ENCODE results near the gene ENTPD7. TPM values are rescaled to one million over a fixed set of nuclear protein-coding genes. Genes with fewer than 3 reads are reported as not detected.
A peak's percentile ranks its signal among the peaks of the same experiment; 100 is the strongest.

Gene ENTPD7
- total RNA-seq, 2 experiments from 2014 or later: 5.8 to 5.9 TPM

GRCh38 chr10:99656199-99657064 lies 2.9 kb upstream of the ENTPD7 start:
- POLR2A ChIA-PET: no interaction called here
- no peak overlapping the region for H3K27ac Mint-ChIP-seq
- H3K9me3 Mint-ChIP-seq: no peaks in the 10 kb centered on the region
- DNase-seq: no peak
- no peak overlapping the region for H3K4me3 Mint-ChIP-seq
- peaks cover 21% of the 10 kb centered on the region for H3K4me1 Mint-ChIP-seq
- H3K36me3 Mint-ChIP-seq (ENCODE audit: low read depth): no peaks in the 10 kb centered on the region
- peaks cover 27% of the 10 kb centered on the region for H3K27me3 Mint-ChIP-seq
- CTCF ChIA-PET: interaction anchor here (1.0 kb wide), 1 partner anchor 31 kb away, joined by 3 read pairs; no protein-coding TSS in a partner anchor

- CTCF ChIA-PET: interaction anchor here (1.6 kb wide), 1 partner anchor 10 kb away, joined by 3 read pairs; no protein-coding TSS in a partner anchor
- Mint-ChIP-seq H3K4me3 (peak overlapping the region; percentile 78), H3K27me3 (peaks cover 24% of the 10 kb centered on the region), H3K9me3 (no peaks in the 10 kb centered on the region), H3K27ac (peak overlapping the region; percentile 85), H3K36me3 (ENCODE audit: low read depth) (no peaks in the 10 kb centered on the region), H3K4me1 (peaks cover 22% of the 10 kb centered on the region)
- POLR2A ChIA-PET: interaction anchor here (0.8 to 1.0 kb wide), 2 partner anchors 38 to 74 kb away, joined by 3 read pairs; partner anchors contain the start of gene SLC25A28
- DNase-seq: peak; percentile 34
Observed at GRCh38 chr10:99658622-99659030, 683 bp upstream of the ENTPD7 start.

DNA sequence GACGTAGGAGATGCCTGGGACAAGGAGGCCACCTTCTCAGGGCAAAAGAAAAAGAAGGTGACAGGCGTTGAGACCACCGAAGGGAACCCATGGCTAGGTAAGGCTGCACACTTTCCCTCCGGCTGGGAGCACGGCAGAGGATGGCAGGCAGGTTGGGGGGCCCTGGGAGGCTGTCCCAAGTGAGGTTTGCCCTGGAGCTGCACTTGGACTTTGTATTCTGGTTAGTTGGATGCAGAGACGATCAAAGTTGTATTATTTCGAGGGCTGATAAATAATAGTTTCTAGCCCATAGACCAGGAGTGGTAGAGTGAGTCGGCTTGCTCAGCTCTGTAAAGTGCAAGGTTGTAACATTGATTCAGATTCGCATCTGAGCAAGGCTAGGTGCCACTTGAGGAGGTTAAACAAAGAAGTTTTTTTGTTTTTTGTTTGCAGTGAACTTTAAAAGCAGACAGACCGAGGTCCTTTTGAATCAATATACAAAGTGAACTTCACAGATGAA lies 608 bp downstream of the ENTPD7 start:
- DNase-seq: no peak
- Mint-ChIP-seq H3K4me3 (peak overlapping the region; percentile 78), H3K27ac (peak overlapping the region; percentile 85), H3K4me1 (peaks cover 22% of the 10 kb centered on the region), H3K27me3 (peaks cover 21% of the 10 kb centered on the region), H3K36me3 (ENCODE audit: low read depth) (peaks cover 2% of the 10 kb centered on the region), H3K9me3 (no peaks in the 10 kb centered on the region)
- POLR2A ChIA-PET: no interaction called here
- CTCF ChIA-PET: interaction anchor here (1.0 to 1.6 kb wide), 3 partner anchors 11 to 42 kb away, joined by 3 read pairs; no protein-coding TSS in a partner anchor

GRCh38 chr10:99660662-99661376 lies 1.5 kb downstream of the ENTPD7 start:
- ChIA-PET CTCF (no interaction called here), POLR2A (no interaction called here)
- H3K4me3 Mint-ChIP-seq: no peak overlapping the region
- DNase-seq: no peak
- H3K27me3 Mint-ChIP-seq: peaks cover 18% of the 10 kb centered on the region
- no peak overlapping the region for H3K27ac Mint-ChIP-seq
- H3K9me3 Mint-ChIP-seq: no peaks in the 10 kb centered on the region
- peaks cover 22% of the 10 kb centered on the region for H3K4me1 Mint-ChIP-seq
- peaks cover 2% of the 10 kb centered on the region for H3K36me3 Mint-ChIP-seq (ENCODE audit: low read depth)

- Mint-ChIP-seq H3K9me3 (no peaks in the 10 kb centered on the region), H3K4me1 (peaks cover 22% of the 10 kb centered on the region), H3K27ac (no peak overlapping the region), H3K36me3 (ENCODE audit: low read depth) (peaks cover 2% of the 10 kb centered on the region), H3K4me3 (no peak overlapping the region), H3K27me3 (peaks cover 12% of the 10 kb centered on the region)
- ChIA-PET CTCF (no interaction called here), POLR2A (no interaction called here)
- no peak for DNase-seq
Observed at GRCh38 chr10:99661377-99661763, 2.1 kb downstream of the ENTPD7 start.

DNA sequence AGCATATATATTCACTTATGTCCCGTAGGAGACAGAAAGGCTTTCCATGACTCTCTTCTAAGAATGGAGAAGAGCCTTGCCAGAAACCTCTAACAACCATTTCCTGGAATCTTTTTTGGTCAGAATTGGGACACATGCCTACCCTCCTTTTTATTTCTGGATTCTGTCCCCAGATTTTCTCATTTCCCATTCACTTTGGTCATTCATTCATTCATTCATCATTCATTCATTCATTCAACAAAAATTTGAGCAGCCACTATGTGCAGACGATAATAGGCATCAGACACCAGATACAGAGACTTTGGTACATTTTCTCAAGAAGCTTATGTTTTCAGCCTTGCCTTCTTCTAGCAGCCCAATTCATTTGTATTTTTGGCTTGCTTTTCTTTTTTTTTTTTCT lies 6.0 kb downstream of the ENTPD7 start:
- Mint-ChIP-seq H3K4me1 (peaks cover 3% of the 10 kb centered on the region), H3K9me3 (no peaks in the 10 kb centered on the region), H3K4me3 (no peak overlapping the region), H3K36me3 (ENCODE audit: low read depth) (peaks cover 3% of the 10 kb centered on the region), H3K27me3 (no peaks in the 10 kb centered on the region), H3K27ac (no peak overlapping the region)
- DNase-seq: no peak
- ChIA-PET CTCF (interaction anchor here (0.6 kb wide), 2 partner anchors 116 to 1910 kb away, joined by 4 read pairs; no protein-coding TSS in a partner anchor), POLR2A (no interaction called here)

DNA sequence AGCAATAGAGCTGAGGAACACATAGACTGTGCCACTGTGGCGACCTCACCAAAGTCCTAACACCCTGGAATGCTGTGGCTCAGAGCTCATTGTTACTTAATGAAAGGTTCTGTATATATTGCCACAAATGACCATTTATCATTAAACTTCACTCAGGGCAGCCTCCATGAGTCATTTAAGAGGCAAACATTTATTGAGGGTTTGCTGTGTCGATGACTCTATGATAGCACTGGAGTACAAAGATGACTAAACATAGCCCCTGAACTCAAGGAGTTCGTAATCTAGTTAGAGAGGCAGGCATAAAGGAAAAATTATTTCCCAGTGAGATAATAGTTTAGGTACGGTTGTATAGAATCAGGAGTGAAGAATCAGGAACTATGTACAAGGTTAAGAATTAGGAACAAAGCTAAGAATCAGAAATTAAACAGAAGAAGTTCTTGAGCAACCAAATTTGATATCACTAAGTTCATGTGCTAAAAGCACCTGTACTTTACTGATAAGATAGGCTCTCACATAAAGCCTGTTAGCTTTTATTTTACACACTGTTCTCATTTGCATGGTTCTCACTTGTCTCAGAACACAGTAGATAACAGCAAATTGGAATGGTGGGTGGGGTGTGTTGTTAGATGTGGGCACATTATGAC lies 7.9 kb downstream of the ENTPD7 start:
- Mint-ChIP-seq H3K36me3 (ENCODE audit: low read depth) (peaks cover 3% of the 10 kb centered on the region), H3K27ac (no peak overlapping the region), H3K4me1 (no peaks in the 10 kb centered on the region), H3K4me3 (no peak overlapping the region), H3K9me3 (no peaks in the 10 kb centered on the region), H3K27me3 (no peaks in the 10 kb centered on the region)
- DNase-seq: no peak
- ChIA-PET CTCF (interaction anchor here (1.4 kb wide), 1 partner anchor 37 kb away, joined by 3 read pairs; no protein-coding TSS in a partner anchor), POLR2A (no interaction called here)

DNA sequence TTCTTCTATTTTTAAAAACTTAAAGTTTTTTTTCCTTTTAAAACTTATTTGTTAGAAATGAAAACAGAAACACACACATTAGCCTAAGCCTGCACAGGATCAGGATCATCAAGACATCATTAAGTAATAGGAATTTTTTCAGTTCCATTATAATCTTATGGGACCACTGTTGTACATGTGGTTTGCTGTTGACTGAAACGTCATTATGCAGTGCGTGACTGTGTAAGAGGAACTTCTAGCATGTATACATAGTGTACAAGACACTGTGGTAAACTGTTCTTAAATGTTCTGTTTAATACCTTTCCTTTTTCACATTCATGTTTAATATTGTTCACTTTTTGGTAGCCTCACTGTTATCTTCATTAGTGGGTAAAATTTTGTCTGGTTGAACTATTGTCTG lies 12.1 kb downstream of the ENTPD7 start:
- H3K4me3 Mint-ChIP-seq: no peak overlapping the region
- ChIA-PET POLR2A (no interaction called here), CTCF (interaction anchor here (0.7 kb wide), 1 partner anchor 531 kb away, joined by 3 read pairs; no protein-coding TSS in a partner anchor)
- DNase-seq: no peak
- no peaks in the 10 kb centered on the region for H3K9me3 Mint-ChIP-seq
- peaks cover under 1% of the 10 kb centered on the region for H3K36me3 Mint-ChIP-seq (ENCODE audit: low read depth)
- no peak overlapping the region for H3K27ac Mint-ChIP-seq
- peaks cover 2% of the 10 kb centered on the region for H3K4me1 Mint-ChIP-seq
- H3K27me3 Mint-ChIP-seq: no peaks in the 10 kb centered on the region

DNA sequence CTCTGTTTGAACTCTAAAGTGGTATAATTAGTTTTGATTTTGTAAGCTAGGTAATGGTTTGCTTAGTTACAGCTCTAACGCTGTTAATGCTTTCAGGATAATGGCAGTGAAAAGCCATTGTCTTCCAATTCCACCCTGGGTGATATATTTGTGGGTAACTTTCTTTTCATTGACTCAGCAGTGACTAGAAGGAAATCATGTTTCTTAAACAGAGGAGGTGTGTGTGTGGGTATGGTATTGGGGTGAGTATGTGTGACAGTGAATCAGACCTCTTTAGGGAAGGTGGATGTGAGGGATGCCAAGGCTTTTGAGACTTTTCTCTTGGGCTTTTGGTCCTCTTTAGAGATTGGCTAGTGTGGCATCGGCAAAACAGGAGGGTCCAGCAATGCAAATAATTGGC lies 13.6 kb downstream of the ENTPD7 start:
- POLR2A ChIA-PET: no interaction called here
- Mint-ChIP-seq H3K27me3 (no peaks in the 10 kb centered on the region), H3K27ac (no peak overlapping the region), H3K4me3 (no peak overlapping the region), H3K36me3 (ENCODE audit: low read depth) (no peaks in the 10 kb centered on the region), H3K9me3 (no peaks in the 10 kb centered on the region), H3K4me1 (peaks cover 8% of the 10 kb centered on the region)
- no peak for DNase-seq
- CTCF ChIA-PET: no interaction called here

GRCh38 chr10:99673492-99673891 lies 14.2 kb downstream of the ENTPD7 start:
- H3K27me3 Mint-ChIP-seq: no peaks in the 10 kb centered on the region
- H3K9me3 Mint-ChIP-seq: no peaks in the 10 kb centered on the region
- POLR2A ChIA-PET: no interaction called here
- no peak overlapping the region for H3K4me3 Mint-ChIP-seq
- no peak for DNase-seq
- peaks cover 8% of the 10 kb centered on the region for H3K4me1 Mint-ChIP-seq
- CTCF ChIA-PET: no interaction called here
- H3K27ac Mint-ChIP-seq: no peak overlapping the region
- H3K36me3 Mint-ChIP-seq (ENCODE audit: low read depth): no peaks in the 10 kb centered on the region

GRCh38 chr10:99674762-99675161 lies 15.5 kb downstream of the ENTPD7 start:
- CTCF ChIA-PET: no interaction called here
- H3K27ac Mint-ChIP-seq: no peak overlapping the region
- no peaks in the 10 kb centered on the region for H3K27me3 Mint-ChIP-seq
- no peaks in the 10 kb centered on the region for H3K36me3 Mint-ChIP-seq (ENCODE audit: low read depth)
- no peak for DNase-seq
- H3K4me3 Mint-ChIP-seq: no peak overlapping the region
- H3K4me1 Mint-ChIP-seq: peaks cover 8% of the 10 kb centered on the region
- POLR2A ChIA-PET: no interaction called here
- H3K9me3 Mint-ChIP-seq: no peaks in the 10 kb centered on the region

DNA sequence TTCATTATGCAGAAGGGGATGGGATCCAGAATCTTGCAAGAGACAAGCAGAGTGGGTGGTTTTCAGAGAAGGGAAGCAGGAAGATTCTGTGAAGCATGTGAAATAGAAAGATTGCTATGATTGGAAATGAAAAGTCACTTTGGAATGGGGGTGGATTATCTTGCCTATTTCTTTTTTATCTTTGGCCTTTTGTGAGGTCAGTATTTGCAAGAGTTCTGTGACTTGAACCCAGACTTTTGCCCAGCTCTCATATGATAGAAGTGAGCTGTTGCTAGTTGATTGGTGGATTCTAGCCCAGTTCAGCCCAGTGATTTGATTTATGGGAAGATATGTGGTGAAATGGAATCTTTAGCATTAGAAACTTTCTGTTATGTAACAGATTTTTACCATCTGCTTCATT lies 17.1 kb downstream of the ENTPD7 start:
- no peak overlapping the region for H3K4me3 Mint-ChIP-seq
- POLR2A ChIA-PET: no interaction called here

DNA sequence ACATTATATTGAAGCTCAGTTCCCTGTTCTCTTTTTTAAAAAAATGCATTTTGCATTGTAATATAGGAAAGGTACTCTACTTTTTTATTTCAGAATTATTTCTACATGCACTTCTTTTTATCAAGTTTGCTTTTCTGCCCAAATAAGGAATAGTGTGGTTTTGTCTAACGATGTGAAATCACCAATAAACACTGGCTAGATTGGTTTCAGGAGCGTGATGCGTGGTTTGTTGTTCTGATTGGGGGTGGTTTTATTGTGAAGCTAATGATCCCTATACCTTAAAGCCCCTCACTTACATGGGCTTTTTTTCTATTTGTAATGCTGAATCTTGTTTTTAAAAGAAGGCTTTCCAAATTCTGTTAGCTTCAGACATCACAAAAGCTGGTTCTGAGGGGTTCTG lies 17.6 kb downstream of the ENTPD7 start:
- Mint-ChIP-seq H3K4me3 (no peak overlapping the region), H3K27me3 (no peaks in the 10 kb centered on the region), H3K9me3 (no peaks in the 10 kb centered on the region), H3K27ac (no peak overlapping the region), H3K36me3 (ENCODE audit: low read depth) (peaks cover 5% of the 10 kb centered on the region), H3K4me1 (peaks cover 8% of the 10 kb centered on the region)
- DNase-seq: no peak
- CTCF ChIA-PET: no interaction called here
- POLR2A ChIA-PET: no interaction called here

More for the DNA sequence above, 17.1 kb downstream of the ENTPD7 start:
- CTCF ChIA-PET: no interaction called here
- H3K4me1 Mint-ChIP-seq: peaks cover 8% of the 10 kb centered on the region
- no peaks in the 10 kb centered on the region for H3K9me3 Mint-ChIP-seq
- DNase-seq: no peak
- no peaks in the 10 kb centered on the region for H3K27me3 Mint-ChIP-seq
- H3K36me3 Mint-ChIP-seq (ENCODE audit: low read depth): peaks cover 5% of the 10 kb centered on the region
- H3K27ac Mint-ChIP-seq: no peak overlapping the region

Measured in activated CD4-positive, alpha-beta T cell treated with anti-CD3 and anti-CD28 coated beads, Interleukin-2, amount 10 ng/mL, durations not matched to agents 7 days and 5 days (primary cell).